Loucy (cell line): Measurements from ENCODE around the gene ATXN2L.

Experiments
- H2AFZ ChIP-seq: fragments of 200-600 bp; sonication (generic); 2 replicates; pipeline ENCODE4 v1.6.0; 2016; ENCODE audit warnings: antibody characterized with exemption, mild to moderate bottlenecking, low read length, moderate library complexity
- H3F3A ChIP-seq: fragments of 200-600 bp; 2 replicates; pipeline ENCODE4 v1.6.0; 2016; ENCODE audit warnings: antibody characterized with exemption, low read depth, mild to moderate bottlenecking
- H3K27me3 ChIP-seq: fragments of 200-600 bp; sonication (generic); 2 replicates; pipeline ENCODE4 v1.6.1; 2014; ENCODE audit warnings: low read length, mild to moderate bottlenecking; ENCODE audit not compliant: insufficient read depth, poor library complexity, severe bottlenecking
- H3K36me3 ChIP-seq: fragments of 200-600 bp; sonication (generic); 2 replicates; pipeline ENCODE4 v1.6.1; 2016; ENCODE audit warnings: low read length; ENCODE audit not compliant: insufficient read depth
- H3K4me1 ChIP-seq: fragments of 200-600 bp; sonication (generic); 2 replicates; pipeline ENCODE4 v1.5.1; 2014; ENCODE audit warnings: low read length, mild to moderate bottlenecking; ENCODE audit not compliant: insufficient read depth, poor library complexity, severe bottlenecking
- H3K4me2 ChIP-seq: fragments of 200-600 bp; sonication (generic); 2 replicates; pipeline ENCODE4 v1.6.0; 2014; ENCODE audit warnings: antibody characterized with exemption, low read length, low read depth, mild to moderate bottlenecking; ENCODE audit not compliant: poor library complexity, severe bottlenecking
- H3K4me3 ChIP-seq: fragments of 200-600 bp; sonication (generic); 2 replicates; pipeline ENCODE4 v1.5.1; 2014; ENCODE audit warnings: low read length, mild to moderate bottlenecking, mixed read lengths; ENCODE audit not compliant: poor library complexity, severe bottlenecking
- H3K79me2 ChIP-seq: fragments of 200-600 bp; sonication (generic); 2 replicates; pipeline ENCODE4 v1.6.1; 2014; ENCODE audit warnings: low read length; ENCODE audit not compliant: insufficient read depth
- H3K9ac ChIP-seq: fragments of 200-600 bp; sonication (generic); 2 replicates; pipeline ENCODE4 v1.6.0; 2014; ENCODE audit warnings: mild to moderate bottlenecking, low read depth, low read length, moderate library complexity; ENCODE audit not compliant: poor library complexity, severe bottlenecking
- H3K9me2 ChIP-seq: fragments of 200-600 bp; sonication (generic); replicated peaks from 2 replicates; pipeline ENCODE4 v1.6.1; 2016; ENCODE audit warnings: low read depth, low read length, mixed read lengths
- H3K9me3 ChIP-seq: fragments of 200-600 bp; sonication (generic); 2 replicates; pipeline ENCODE4 v1.6.1; 2014; ENCODE audit warnings: mild to moderate bottlenecking, antibody characterized with exemption, low read length, low read depth; ENCODE audit not compliant: insufficient read depth
- H4K20me1 ChIP-seq: fragments of 200-600 bp; sonication (generic); 2 replicates; pipeline ENCODE4 v1.6.0; 2014; ENCODE audit warnings: antibody characterized with exemption, low read length, mild to moderate bottlenecking; ENCODE audit not compliant: insufficient read depth, poor library complexity, severe bottlenecking
- CTCF ChIP-seq: fragments of 200-600 bp; sonication (generic); conservative IDR thresholded peaks from 2 replicates; pipeline ENCODE4 v1.5.1; 2014; ENCODE audit warnings: mild to moderate bottlenecking, antibody characterized with exemption, low read length
- EZH2phosphoT487 ChIP-seq: fragments of 200-600 bp; IDR thresholded peaks from 2 replicates; pipeline ENCODE4 v1.6.1; 2018; ENCODE audit warnings: antibody characterized with exemption, mild to moderate bottlenecking, moderate library complexity, borderline replicate concordance

The ATXN2L gene

GRCh38 chr16:28838558-28838918 lies 15.7 kb downstream of the ATXN2L start:
- Histone ChIP-seq H3K4me2 (no peak overlapping the region), H3K79me2 (no peaks in the 10 kb centered on the region), H3K27me3 (no peaks in the 10 kb centered on the region), H3F3A (peaks cover 11% of the 10 kb centered on the region; the same call in 1 of the 2 replicates), H3K4me3 (no peak overlapping the region), H3K9me2 (no peaks in the 10 kb centered on the region), H4K20me1 (peaks cover 30% of the 10 kb centered on the region), H3K9me3 (no peaks in the 10 kb centered on the region), H3K36me3 (peaks cover 70% of the 10 kb centered on the region; the same call in 1 of the 2 replicates), H2AFZ (no peak overlapping the region), H3K4me1 (no peaks in the 10 kb centered on the region), H3K9ac (no peak overlapping the region)
- no peak for TF ChIP-seq EZH2phosphoT487
- no peak for TF ChIP-seq CTCF

GRCh38 chr16:28839004-28839639 lies 16.3 kb downstream of the ATXN2L start:
- TF ChIP-seq EZH2phosphoT487 (no peak), CTCF (no peak)
- no peaks in the 10 kb centered on the region for H3K4me1 ChIP-seq
- no peak overlapping the region for H2AFZ ChIP-seq
- peaks cover 25% of the 10 kb centered on the region for H4K20me1 ChIP-seq
- H3K9ac ChIP-seq: no peak overlapping the region
- H3F3A ChIP-seq: peaks cover 11% of the 10 kb centered on the region; the same call in 1 of the 2 replicates
- H3K27me3 ChIP-seq: no peaks in the 10 kb centered on the region
- no peaks in the 10 kb centered on the region for H3K9me2 ChIP-seq
- H3K36me3 ChIP-seq: peaks cover 70% of the 10 kb centered on the region; the same call in 1 of the 2 replicates
- H3K4me2 ChIP-seq: no peak overlapping the region
- H3K79me2 ChIP-seq: peaks cover 4% of the 10 kb centered on the region; the same call in 1 of the 2 replicates
- H3K9me3 ChIP-seq: no peaks in the 10 kb centered on the region
- no peak overlapping the region for H3K4me3 ChIP-seq

GRCh38 chr16:28839899-28840298 lies 17.1 kb downstream of the ATXN2L start:
- peaks cover 65% of the 10 kb centered on the region; the same call in 1 of the 2 replicates for H3K36me3 ChIP-seq
- H3F3A ChIP-seq: peaks cover 11% of the 10 kb centered on the region; the same call in 1 of the 2 replicates
- no peak overlapping the region for H3K4me3 ChIP-seq
- H4K20me1 ChIP-seq: peaks cover 21% of the 10 kb centered on the region
- no peaks in the 10 kb centered on the region for H3K9me2 ChIP-seq
- H3K4me2 ChIP-seq: no peak overlapping the region
- no peaks in the 10 kb centered on the region for H3K27me3 ChIP-seq
- TF ChIP-seq EZH2phosphoT487 (no peak), CTCF (no peak)
- H3K9me3 ChIP-seq: no peaks in the 10 kb centered on the region
- peaks cover 12% of the 10 kb centered on the region for H3K79me2 ChIP-seq
- H3K9ac ChIP-seq: no peak overlapping the region
- peaks cover 4% of the 10 kb centered on the region for H3K4me1 ChIP-seq
- no peak overlapping the region for H2AFZ ChIP-seq
